ENCODE measurements around the gene KLHL17.

DNA sequence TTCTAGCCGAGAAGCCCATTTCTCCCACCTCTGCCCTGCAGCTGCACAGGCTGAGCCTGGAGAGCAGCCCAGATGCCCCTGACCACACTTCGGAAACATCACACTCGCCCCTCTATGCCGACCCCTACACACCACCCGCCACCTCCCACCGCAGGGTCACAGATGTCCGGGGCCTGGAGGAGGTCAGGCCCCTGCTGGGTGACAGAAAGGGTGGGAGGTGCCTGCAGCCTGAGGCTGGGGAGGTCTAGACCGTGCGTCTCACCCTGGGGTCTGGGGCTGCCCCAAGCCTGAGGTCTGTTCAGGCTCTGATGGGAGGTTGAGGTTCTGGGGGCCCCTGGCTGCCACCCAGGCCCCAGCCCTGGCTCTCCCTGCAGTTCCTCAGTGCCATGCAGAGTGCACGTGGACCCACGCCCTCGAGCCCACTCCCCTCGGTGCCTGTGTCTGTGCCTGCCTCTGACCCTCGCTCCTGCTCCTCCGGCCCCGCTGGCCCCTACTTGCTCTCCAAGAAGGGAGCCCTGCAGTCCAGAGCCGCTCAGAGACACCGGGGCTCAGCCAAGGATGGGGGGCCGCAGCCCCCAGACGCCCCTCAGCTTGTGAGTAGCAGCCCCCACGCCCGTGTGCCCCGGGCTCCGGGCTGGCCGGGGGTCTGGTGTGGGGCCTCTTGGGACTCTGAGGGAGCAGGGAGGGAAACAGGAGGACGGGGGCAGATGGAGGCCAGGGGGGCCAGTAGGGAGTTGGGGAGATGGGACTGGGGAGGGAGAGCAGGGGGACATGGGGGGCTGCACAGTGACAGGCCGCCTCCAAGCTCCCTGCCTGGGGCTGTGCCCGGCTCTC, 13.3 kb downstream of the KLHL17 start:
- TF ChIP-seq, protein P1, sequence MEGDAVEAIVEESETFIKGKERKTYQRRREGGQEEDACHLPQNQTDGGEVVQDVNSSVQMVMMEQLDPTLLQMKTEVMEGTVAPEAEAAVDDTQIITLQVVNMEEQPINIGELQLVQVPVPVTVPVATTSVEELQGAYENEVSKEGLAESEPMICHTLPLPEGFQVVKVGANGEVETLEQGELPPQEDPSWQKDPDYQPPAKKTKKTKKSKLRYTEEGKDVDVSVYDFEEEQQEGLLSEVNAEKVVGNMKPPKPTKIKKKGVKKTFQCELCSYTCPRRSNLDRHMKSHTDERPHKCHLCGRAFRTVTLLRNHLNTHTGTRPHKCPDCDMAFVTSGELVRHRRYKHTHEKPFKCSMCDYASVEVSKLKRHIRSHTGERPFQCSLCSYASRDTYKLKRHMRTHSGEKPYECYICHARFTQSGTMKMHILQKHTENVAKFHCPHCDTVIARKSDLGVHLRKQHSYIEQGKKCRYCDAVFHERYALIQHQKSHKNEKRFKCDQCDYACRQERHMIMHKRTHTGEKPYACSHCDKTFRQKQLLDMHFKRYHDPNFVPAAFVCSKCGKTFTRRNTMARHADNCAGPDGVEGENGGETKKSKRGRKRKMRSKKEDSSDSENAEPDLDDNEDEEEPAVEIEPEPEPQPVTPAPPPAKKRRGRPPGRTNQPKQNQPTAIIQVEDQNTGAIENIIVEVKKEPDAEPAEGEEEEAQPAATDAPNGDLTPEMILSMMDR (IDR thresholded peaks at IDR 0.05 in 2 of 3, conservative IDR thresholded peaks at IDR 0.05 in 1 of 3; ENCODE audit: control insufficient read depth in 2 of 3, extremely low read depth in 1 of 3, insufficient read depth in 1 of 3, low read depth in 3 of 3, low read length in 3 of 3) = no peak
- TF ChIP-seq MTA3 (IDR thresholded peaks at IDR 0.05; ENCODE audit: borderline replicate concordance, low read length) = no peak
- no peak for TF ChIP-seq SREBF1 (IDR thresholded peaks at IDR 0.05; ENCODE audit: low read length)
- no peak for TF ChIP-seq RAD51 (IDR thresholded peaks at IDR 0.05)
- TF ChIP-seq, protein P2, sequence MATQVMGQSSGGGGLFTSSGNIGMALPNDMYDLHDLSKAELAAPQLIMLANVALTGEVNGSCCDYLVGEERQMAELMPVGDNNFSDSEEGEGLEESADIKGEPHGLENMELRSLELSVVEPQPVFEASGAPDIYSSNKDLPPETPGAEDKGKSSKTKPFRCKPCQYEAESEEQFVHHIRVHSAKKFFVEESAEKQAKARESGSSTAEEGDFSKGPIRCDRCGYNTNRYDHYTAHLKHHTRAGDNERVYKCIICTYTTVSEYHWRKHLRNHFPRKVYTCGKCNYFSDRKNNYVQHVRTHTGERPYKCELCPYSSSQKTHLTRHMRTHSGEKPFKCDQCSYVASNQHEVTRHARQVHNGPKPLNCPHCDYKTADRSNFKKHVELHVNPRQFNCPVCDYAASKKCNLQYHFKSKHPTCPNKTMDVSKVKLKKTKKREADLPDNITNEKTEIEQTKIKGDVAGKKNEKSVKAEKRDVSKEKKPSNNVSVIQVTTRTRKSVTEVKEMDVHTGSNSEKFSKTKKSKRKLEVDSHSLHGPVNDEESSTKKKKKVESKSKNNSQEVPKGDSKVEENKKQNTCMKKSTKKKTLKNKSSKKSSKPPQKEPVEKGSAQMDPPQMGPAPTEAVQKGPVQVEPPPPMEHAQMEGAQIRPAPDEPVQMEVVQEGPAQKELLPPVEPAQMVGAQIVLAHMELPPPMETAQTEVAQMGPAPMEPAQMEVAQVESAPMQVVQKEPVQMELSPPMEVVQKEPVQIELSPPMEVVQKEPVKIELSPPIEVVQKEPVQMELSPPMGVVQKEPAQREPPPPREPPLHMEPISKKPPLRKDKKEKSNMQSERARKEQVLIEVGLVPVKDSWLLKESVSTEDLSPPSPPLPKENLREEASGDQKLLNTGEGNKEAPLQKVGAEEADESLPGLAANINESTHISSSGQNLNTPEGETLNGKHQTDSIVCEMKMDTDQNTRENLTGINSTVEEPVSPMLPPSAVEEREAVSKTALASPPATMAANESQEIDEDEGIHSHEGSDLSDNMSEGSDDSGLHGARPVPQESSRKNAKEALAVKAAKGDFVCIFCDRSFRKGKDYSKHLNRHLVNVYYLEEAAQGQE (IDR thresholded peaks at IDR 0.05; ENCODE audit: low read depth, low read length) = no peak
- no peak for TF ChIP-seq JUND (IDR thresholded peaks at IDR 0.05; ENCODE audit: low read depth, low read length)
- TF ChIP-seq TCF3 (IDR thresholded peaks at IDR 0.05; ENCODE audit: borderline replicate concordance, insufficient read depth, low read depth, low read length) = no peak
- TF ChIP-seq MYC (IDR thresholded peaks at IDR 0.05; ENCODE audit: insufficient read depth, insufficient read length, insufficient replicate concordance, low read length, severe bottlenecking) = no peak
